ENCODE measurements around the gene HIVEP3. TPM values are rescaled to one million over a fixed set of nuclear protein-coding genes. Genes with fewer than 3 reads are reported as not detected.

HIVEP3 gene
- total RNA-seq, 1 experiment from 2014 or later, result 1.4 TPM

DNA sequence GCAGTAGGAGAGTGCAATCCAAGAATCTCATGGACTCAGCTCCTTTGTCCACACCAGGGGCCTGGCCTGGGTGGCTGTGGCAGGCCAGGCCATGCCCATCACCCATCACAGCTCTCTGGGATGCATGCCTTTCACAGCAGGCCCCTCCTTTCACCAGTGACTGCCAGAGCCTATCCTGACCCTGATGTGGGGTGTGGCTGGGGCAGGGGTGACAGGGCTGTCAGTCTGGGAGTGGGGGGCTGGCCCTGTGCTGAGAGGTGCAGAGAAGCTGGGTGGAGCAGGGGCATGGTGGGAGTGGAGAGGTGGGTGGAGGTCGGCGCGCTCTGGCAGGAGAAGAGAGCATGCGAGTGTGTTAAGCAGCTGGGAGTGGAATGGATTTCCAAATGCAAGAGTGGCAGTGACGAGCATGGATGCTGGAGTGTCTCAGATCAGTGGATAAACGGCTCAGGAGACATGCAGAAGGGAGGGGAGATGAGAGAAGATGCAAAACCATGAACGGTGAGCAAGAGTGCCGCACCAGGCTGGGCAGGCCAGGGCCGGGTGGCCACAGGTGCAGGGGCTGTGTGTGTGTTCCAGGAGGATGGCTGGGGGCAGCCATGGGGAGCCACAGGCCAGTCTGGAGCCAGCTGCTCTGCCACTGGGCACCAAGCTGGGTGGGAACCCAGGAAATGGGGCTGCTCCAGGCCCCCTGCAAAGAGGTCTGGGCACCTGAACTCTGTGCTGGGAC is 394.6 kb downstream of the HIVEP3 start:
- H2AFZ ChIP-seq (ENCODE audit: low read length), result no peak overlapping the region
- no peak overlapping the region for H2AK5ac ChIP-seq (ENCODE audit: insufficient read length, low read length)
- H3K27ac ChIP-seq (ENCODE audit: insufficient read length, low read depth, low read length), result no peak overlapping the region
- H2BK15ac ChIP-seq (ENCODE audit: low read depth, low read length), result no peak overlapping the region
- no peak overlapping the region for H4K5ac ChIP-seq (ENCODE audit: insufficient read length, low read depth, low read length)
- Mint-ChIP-seq H3K4me1 (peaks cover 0 to 12% of the 10 kb centered on the region in 2 experiments; a peak in 2 of 4 replicates), H3K36me3 (ENCODE audit: insufficient read depth in 1 of 3, low read depth in 3 of 3) (no peaks in the 10 kb centered on the region; a peak in 1 of 7 replicates), H3K9me3 (peaks cover 2 to 21% of the 10 kb centered on the region in 2 experiments; a peak in 3 of 5 replicates), H3K4me3 (no peak overlapping the region), H3K27ac (no peak overlapping the region), H3K27me3 (ENCODE audit: low read depth) (0 out of 2 replicates have a peak, but pooled peaks cover 1% of the 10 kb centered on the region)
- no peak overlapping the region for H2BK5ac ChIP-seq (ENCODE audit: insufficient read length, low read length)
- no peak overlapping the region for H2BK120ac ChIP-seq (ENCODE audit: low read depth, low read length, poor library complexity, severe bottlenecking)
- no peak overlapping the region for H3K18ac ChIP-seq (ENCODE audit: insufficient read length, low read depth, low read length)
- no peaks in the 10 kb centered on the region for H4K20me1 ChIP-seq (ENCODE audit: control insufficient read depth, insufficient read depth, insufficient read length)
- no peaks in the 10 kb centered on the region for H3K79me2 ChIP-seq (ENCODE audit: insufficient read depth, low read length)
- H3K14ac ChIP-seq (ENCODE audit: insufficient read depth, low read length), result no peak overlapping the region; the same call in 1 of the 2 replicates
- no peaks in the 10 kb centered on the region for H3K79me1 ChIP-seq (ENCODE audit: insufficient read depth, low read depth, low read length, poor library complexity, severe bottlenecking)
- H2BK20ac ChIP-seq (ENCODE audit: low read depth, low read length, poor library complexity, severe bottlenecking), result no peak overlapping the region
- no peak for TF ChIP-seq CTCF (conservative IDR thresholded peaks at IDR 0.05)
- no peaks in the 10 kb centered on the region for H3K23me2 ChIP-seq (ENCODE audit: insufficient read length, low read depth, low read length, poor library complexity, severe bottlenecking)
- no peak overlapping the region for H3T11ph ChIP-seq (ENCODE audit: low read length)
- H3K9me3 ChIP-seq (ENCODE audit: control insufficient read depth, low read depth, low read length), result no peaks in the 10 kb centered on the region
- no peak overlapping the region for H3K9ac ChIP-seq (ENCODE audit: extremely low read depth, insufficient read length, low read length)
- no peak for DNase-seq
- no peak overlapping the region for H3K56ac ChIP-seq (ENCODE audit: insufficient read length, low read depth, low read length)
- H4K91ac ChIP-seq (ENCODE audit: insufficient read length, low read depth, low read length), result no peak overlapping the region
- no peak overlapping the region for H2BK12ac ChIP-seq (ENCODE audit: insufficient read length, low read depth, low read length)
- H3K4me2 ChIP-seq (ENCODE audit: insufficient read depth, insufficient read length, low read length), result no peak overlapping the region
- no peak overlapping the region for H4K8ac ChIP-seq (replicated peaks; ENCODE audit: insufficient read length, low read depth, low read length)
- no peaks in the 10 kb centered on the region for H3K4me1 ChIP-seq (ENCODE audit: insufficient read depth, low read length)
- H3K23ac ChIP-seq (ENCODE audit: insufficient read length, low read depth, low read length), result no peak overlapping the region
- WGBS (ENCODE audit: extremely low coverage, insufficient read length, low lambda C conversion rate), result no CpG with 5 or more reads among the region's 9 CpGs
- no peaks in the 10 kb centered on the region for H3K27me3 ChIP-seq (ENCODE audit: insufficient read depth, low read length)
- H3K4ac ChIP-seq (ENCODE audit: low read depth, low read length), result no peak overlapping the region

All from H9 (cell line).